PC-3 (cell line): ENCODE data around the gene ARHGAP42. TPM values are rescaled to one million over a fixed set of nuclear protein-coding genes. Genes with fewer than 3 reads are reported as not detected.

Experiments used
- ATAC-seq: fragments of 200-7000 bp; cut with Tn5 transposase; 2 replicates; pipeline ENCODE4 v1.9.1; 2020; ENCODE audit warnings: mild to moderate bottlenecking, moderate library complexity
- BruUV-seq: library from RNA; stranded (reverse); fragments of 400-500 nt; replicated peaks from 2 replicates; lab custom pipeline; 2021; lab: Mats Ljungman, UMichigan
- CTCF ChIA-PET: fragments of 300-600 bp; sonication (Branson Sonifier 250); formaldehyde crosslinking; loops from one replicate; lab custom pipeline; 2022; ENCODE audit warnings: antibody characterized with exemption; lab: Charles Lee
- POLR2A ChIA-PET: fragments of 300-600 bp; sonication (Branson Sonifier 250); formaldehyde crosslinking; loops from one replicate; lab custom pipeline; 2022; ENCODE audit warnings: antibody characterized with exemption; ENCODE audit not compliant: unreplicated experiment; lab: Charles Lee
- DNase-seq: peaks from one replicate; pipeline ENCODE4 v3.0.0-alpha.2; 2015
- H2AFZ ChIP-seq: fragments of 300-600 bp; sonication (generic); 2 replicates; pipeline ENCODE4 v1.6.0; 2016; ENCODE audit warnings: antibody characterized with exemption, low read length
- H3F3A ChIP-seq: fragments of 300-600 bp; sonication (generic); one replicate; pipeline ENCODE4 v1.6.0; 2017; ENCODE audit warnings: antibody characterized with exemption, low read length, control low read depth, mild to moderate bottlenecking; ENCODE audit not compliant: unreplicated experiment
- H3K27ac ChIP-seq: fragments of 300-600 bp; sonication (generic); 2 replicates; pipeline ENCODE4 v1.5.1; 2016; ENCODE audit warnings: mild to moderate bottlenecking, low read length
- H3K27me3 ChIP-seq: fragments of 300-600 bp; sonication (generic); 2 replicates; pipeline ENCODE4 v1.6.1; 2016; ENCODE audit warnings: low read length, mixed read lengths
- H3K36me3 ChIP-seq: fragments of 300-600 bp; sonication (generic); 2 replicates; pipeline ENCODE4 v1.6.1; 2016; ENCODE audit warnings: low read depth, mixed run types, low read length, mixed read lengths
- H3K4me1 ChIP-seq: fragments of 300-600 bp; sonication (generic); 2 replicates; pipeline ENCODE4 v1.5.1; 2016; ENCODE audit warnings: low read length; ENCODE audit not compliant: insufficient read depth
- H3K4me2 ChIP-seq: fragments of 300-600 bp; sonication (generic); 2 replicates; pipeline ENCODE4 v1.6.0; 2016; ENCODE audit warnings: low read length
- H3K4me3 ChIP-seq: fragments of 300-600 bp; sonication (generic); 2 replicates; pipeline ENCODE4 v1.5.1; 2016; ENCODE audit warnings: mild to moderate bottlenecking, low read length, mixed read lengths
- H3K79me2 ChIP-seq: fragments of 300-600 bp; sonication (generic); 2 replicates; pipeline ENCODE4 v1.6.1; 2017; ENCODE audit warnings: low read length, mixed read lengths
- H3K9ac ChIP-seq: fragments of 300-600 bp; sonication (generic); 2 replicates; pipeline ENCODE4 v1.6.0; 2016; ENCODE audit warnings: mild to moderate bottlenecking, low read length
- H3K9me2 ChIP-seq: fragments of 300-600 bp; sonication (generic); replicated peaks from 2 replicates; pipeline ENCODE4 v1.6.1; 2016; ENCODE audit warnings: mixed run types, low read length, mixed read lengths
- H3K9me3 ChIP-seq: fragments of 300-600 bp; sonication (generic); 2 replicates; pipeline ENCODE4 v1.6.1; 2016; ENCODE audit warnings: low read length, mixed read lengths
- H4K20me1 ChIP-seq: fragments of 300-600 bp; sonication (generic); 2 replicates; pipeline ENCODE4 v1.6.1; 2016; ENCODE audit warnings: low read length, mixed read lengths
- EZH2 ChIP-seq: fragments of 300-600 bp; sonication (generic); IDR thresholded peaks from one replicate; pipeline ENCODE4 v1.6.1; 2017; ENCODE audit warnings: antibody characterized with exemption, mild to moderate bottlenecking, low read length; ENCODE audit not compliant: unreplicated experiment
- EZH2phosphoT487 ChIP-seq: fragments of 300-600 bp; sonication (generic); IDR thresholded peaks from 2 replicates; pipeline ENCODE4 v1.6.1; 2018; ENCODE audit warnings: mild to moderate bottlenecking, antibody characterized with exemption, low read length, borderline replicate concordance
- intact Hi-C: fragments of 100-400 bp; cut with micrococcal nuclease; formaldehyde crosslinking; loops from 2 replicates; pipeline ENCODE4 v1.9.0; 2023
- total RNA-seq: library from RNA; depleted of rRNA; stranded (reverse); fragments of >200 nt; gene quantifications from 2 replicates; pipeline ENCODE4 v1.2.3, GENCODE V29; 2014
- TF ChIP-seq, protein P1 (sequence below): fragments of 300-600 bp; sonication (generic); conservative IDR thresholded peaks from 2 replicates; pipeline ENCODE4 v1.5.1; 2017; ENCODE audit warnings: antibody characterized with exemption, low read depth, mild to moderate bottlenecking, low read length

ARHGAP42 gene
- total RNA-seq, 1 experiment from 2014 or later = 12.1 TPM

DNA sequence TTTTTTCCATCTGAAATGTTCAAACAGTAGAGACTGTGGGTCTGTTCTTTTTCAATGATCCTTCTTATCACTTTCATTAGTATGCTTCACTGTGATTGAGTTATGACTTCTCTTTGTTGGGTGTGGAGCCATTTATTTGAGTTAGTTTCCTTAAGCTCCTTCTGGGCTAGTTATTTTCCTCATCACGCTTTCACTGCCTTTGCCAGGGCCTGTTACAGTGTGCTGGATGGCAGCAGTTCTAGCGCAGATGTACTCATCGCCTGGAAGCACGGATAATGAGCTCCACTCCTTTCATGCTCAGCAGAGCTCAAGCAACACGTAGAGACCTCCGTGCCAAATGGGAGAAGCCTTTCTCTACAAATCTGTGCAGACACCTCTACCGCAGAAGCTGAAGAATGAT, 7.0 kb upstream of the ARHGAP42 start:
- intact Hi-C loops = no loop called here
- CTCF ChIA-PET = interaction anchor here (0.7 kb wide), 1 partner anchor 250 kb away, joined by 3 read pairs; no protein-coding TSS in a partner anchor
- H4K20me1 ChIP-seq = no peaks in the 10 kb centered on the region
- no peaks in the 10 kb centered on the region for H3K36me3 ChIP-seq
- H2AFZ ChIP-seq = no peak overlapping the region
- POLR2A ChIA-PET = no interaction called here
- H3K4me2 ChIP-seq = no peak overlapping the region
- no TSS peak for BruUV-seq
- TF ChIP-seq EZH2phosphoT487 = no peak
- TF ChIP-seq, protein P1, sequence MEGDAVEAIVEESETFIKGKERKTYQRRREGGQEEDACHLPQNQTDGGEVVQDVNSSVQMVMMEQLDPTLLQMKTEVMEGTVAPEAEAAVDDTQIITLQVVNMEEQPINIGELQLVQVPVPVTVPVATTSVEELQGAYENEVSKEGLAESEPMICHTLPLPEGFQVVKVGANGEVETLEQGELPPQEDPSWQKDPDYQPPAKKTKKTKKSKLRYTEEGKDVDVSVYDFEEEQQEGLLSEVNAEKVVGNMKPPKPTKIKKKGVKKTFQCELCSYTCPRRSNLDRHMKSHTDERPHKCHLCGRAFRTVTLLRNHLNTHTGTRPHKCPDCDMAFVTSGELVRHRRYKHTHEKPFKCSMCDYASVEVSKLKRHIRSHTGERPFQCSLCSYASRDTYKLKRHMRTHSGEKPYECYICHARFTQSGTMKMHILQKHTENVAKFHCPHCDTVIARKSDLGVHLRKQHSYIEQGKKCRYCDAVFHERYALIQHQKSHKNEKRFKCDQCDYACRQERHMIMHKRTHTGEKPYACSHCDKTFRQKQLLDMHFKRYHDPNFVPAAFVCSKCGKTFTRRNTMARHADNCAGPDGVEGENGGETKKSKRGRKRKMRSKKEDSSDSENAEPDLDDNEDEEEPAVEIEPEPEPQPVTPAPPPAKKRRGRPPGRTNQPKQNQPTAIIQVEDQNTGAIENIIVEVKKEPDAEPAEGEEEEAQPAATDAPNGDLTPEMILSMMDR = no peak
- TF ChIP-seq EZH2 = no peak
- no peak overlapping the region for H3K4me3 ChIP-seq
- H3K9ac ChIP-seq = no peak overlapping the region
- H3K9me2 ChIP-seq = no peaks in the 10 kb centered on the region
- ATAC-seq (no peak), DNase-seq (no peak)
- H3K27me3 ChIP-seq = no peaks in the 10 kb centered on the region
- no peaks in the 10 kb centered on the region for H3K79me2 ChIP-seq
- H3K9me3 ChIP-seq = no peaks in the 10 kb centered on the region
- H3F3A ChIP-seq = peaks cover 6% of the 10 kb centered on the region
- H3K4me1 ChIP-seq = peaks cover 41% of the 10 kb centered on the region
- no peak overlapping the region for H3K27ac ChIP-seq

DNA sequence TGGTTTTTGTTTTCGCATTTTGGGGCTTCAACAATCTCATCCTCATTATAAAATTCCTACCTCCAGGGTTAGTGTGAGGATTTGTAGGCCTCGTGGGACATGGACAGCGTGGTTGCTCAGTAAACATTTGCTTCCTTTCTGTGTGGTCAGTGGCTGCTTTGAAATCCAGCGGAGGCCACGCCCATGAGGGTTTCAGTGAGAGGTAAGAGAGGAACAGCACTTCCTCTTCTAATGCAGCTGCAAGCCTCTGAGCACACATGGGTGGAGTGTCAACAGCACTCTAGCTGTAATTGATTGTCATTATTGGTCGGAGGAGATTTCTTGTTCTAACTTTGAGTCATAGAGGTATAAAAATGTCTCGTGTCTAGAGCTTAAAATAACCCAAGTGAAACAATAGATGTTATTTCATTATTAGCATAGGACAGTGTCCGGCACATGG, 6.0 kb upstream of the ARHGAP42 start:
- Histone ChIP-seq H4K20me1 (no peaks in the 10 kb centered on the region), H3K4me3 (no peak overlapping the region), H3K9ac (peak overlapping the region; percentile 12; the same call in 1 of the 2 replicates), H3K36me3 (no peaks in the 10 kb centered on the region), H3F3A (peaks cover 16% of the 10 kb centered on the region), H3K79me2 (no peaks in the 10 kb centered on the region), H3K27ac (peak overlapping the region; percentile 89), H3K9me2 (no peaks in the 10 kb centered on the region), H3K4me2 (peak overlapping the region; percentile 7), H3K4me1 (peaks cover 51% of the 10 kb centered on the region), H3K27me3 (no peaks in the 10 kb centered on the region), H3K9me3 (no peaks in the 10 kb centered on the region), H2AFZ (peak overlapping the region; percentile 50; the same call in 1 of the 2 replicates)
- TF ChIP-seq EZH2 = no peak
- TF ChIP-seq EZH2phosphoT487 = no peak
- TF ChIP-seq, protein P1 = no peak
- ChIA-PET CTCF (interaction anchor here (0.6 to 2.0 kb wide), 7 partner anchors 52 to 177 kb away, joined by 3 to 11 read pairs (median 5); no protein-coding TSS in a partner anchor), POLR2A (interaction anchor here (0.5 to 0.9 kb wide), 4 partner anchors 95 to 176 kb away, joined by 3 to 15 read pairs (median 5); no protein-coding TSS in a partner anchor)
- ATAC-seq (peak; percentile 78), DNase-seq (peak; percentile 91)
- no TSS peak for BruUV-seq
- intact Hi-C loops = loop anchor here (1.0 kb wide), 2 partner anchors 105 to 249 kb away; no protein-coding TSS in a partner anchor
